Motor neuron (in vitro differentiated cells): ENCODE measurements around the gene FOXK2. TPM values are rescaled to one million over a fixed set of nuclear protein-coding genes. Genes with fewer than 3 reads are reported as not detected.

ENCODE experiments used
- ATAC-seq, 8 experiments: fragments of 200-7000 bp; cut with Tn5 transposase; replicated peaks in 6 of 8; 2 replicates each; pipeline ENCODE4 v1.8.0; 2021; ENCODE audit warnings: mild to moderate bottlenecking in 8 of 8, moderate library complexity in 8 of 8
- H3K27ac ChIP-seq, 2 donors: fragments of 250-450 bp; sonication (Bioruptor Pico); 2 replicates each; pipeline ENCODE4 v1.9.0; 2021; ENCODE audit warnings: antibody characterized with exemption in 2 of 2, mild to moderate bottlenecking in 2 of 2, moderate library complexity in 1 of 2
- H3K4me1 ChIP-seq, 2 donors: fragments of 250-450 bp; sonication (Bioruptor Pico); replicated peaks in 1 of 2; 2 replicates each; pipeline ENCODE4 v1.6.1; 2021; ENCODE audit warnings: antibody characterized with exemption in 2 of 2, mild to moderate bottlenecking in 2 of 2, moderate library complexity in 1 of 2
- H3K4me3 ChIP-seq, 5 donors: fragments of 250-450 bp; sonication (Bioruptor Pico); 2 replicates each; pipeline ENCODE4 v1.9.0; 2021; ENCODE audit warnings: antibody characterized with exemption in 5 of 5, mild to moderate bottlenecking in 5 of 5, moderate library complexity in 4 of 5
- WGBS, 10 experiments: fragments of 450-650 bp; shearing (Covaris generic); methylation state at CpG; one replicate each; pipeline ENCODE4 v1.0.0; 2022; 5-methylcytosine and 5-hydroxymethylcytosine counted together
- in situ Hi-C, 9 experiments: fragments of 400-800 bp; cut with MboI; loops; one replicate each; pipeline ENCODE4 v1.15.0; 2021; ENCODE audit warnings: low sequenced_read_pairs in 9 of 9, low pct_unique_long_range_greater_than_20kb in 2 of 9; ENCODE audit not compliant: unreplicated experiment in 9 of 9
- total RNA-seq, 8 experiments: library from RNA; unstranded; fragments of 300-600 nt; gene quantifications; 2 replicates each; pipeline versions ENCODE4 v1.2.3 to v1.2.4, GENCODE V29; 2022

FOXK2 gene
- total RNA-seq, 8 experiments from 2014 or later: 27.6 to 63.7 (median 39.4) TPM

DNA sequence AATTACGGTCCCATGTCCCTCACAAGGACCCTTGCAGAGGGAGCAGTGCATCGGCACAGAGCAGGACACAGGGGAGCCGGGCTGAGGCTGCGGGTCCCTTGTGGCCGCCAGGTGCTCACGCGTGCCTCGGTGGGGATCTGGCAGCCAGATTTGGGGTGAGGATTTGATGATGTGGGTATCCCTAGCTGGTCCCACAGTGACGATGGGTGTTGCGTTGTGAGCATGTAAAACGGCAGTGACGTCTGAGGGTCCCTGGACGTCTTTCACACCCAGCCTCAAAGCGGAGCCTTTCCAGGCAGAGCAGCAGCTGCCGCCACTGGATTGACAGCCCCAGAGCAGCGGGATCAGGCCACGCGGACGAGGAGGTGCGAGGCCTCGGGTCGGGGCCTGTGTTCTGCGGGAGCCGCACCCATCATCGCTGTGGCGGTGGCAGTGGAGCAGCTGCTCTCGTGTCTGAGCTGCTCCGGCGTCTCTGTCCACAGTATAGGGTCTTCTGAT, 74.1 kb downstream of the FOXK2 start:
- Histone ChIP-seq H3K4me1 (peaks cover 8 to 9% of the 10 kb centered on the region in 2 donors), H3K4me3 (peak overlapping the region; percentile 12 to 21 (median 13)), H3K27ac (peak overlapping the region; percentile 60 to 67)
- ATAC-seq: peak in 4 of 8 experiments; percentile 7 to 20 (median 16)
- 65 to 80% (median 68%) methylated on average over 1 to 7 of the region's 29 CpGs; no CpG with 5 or more reads in 7 of the 10 experiments for WGBS, 10 experiments
- in situ Hi-C loops: no loop called here

DNA sequence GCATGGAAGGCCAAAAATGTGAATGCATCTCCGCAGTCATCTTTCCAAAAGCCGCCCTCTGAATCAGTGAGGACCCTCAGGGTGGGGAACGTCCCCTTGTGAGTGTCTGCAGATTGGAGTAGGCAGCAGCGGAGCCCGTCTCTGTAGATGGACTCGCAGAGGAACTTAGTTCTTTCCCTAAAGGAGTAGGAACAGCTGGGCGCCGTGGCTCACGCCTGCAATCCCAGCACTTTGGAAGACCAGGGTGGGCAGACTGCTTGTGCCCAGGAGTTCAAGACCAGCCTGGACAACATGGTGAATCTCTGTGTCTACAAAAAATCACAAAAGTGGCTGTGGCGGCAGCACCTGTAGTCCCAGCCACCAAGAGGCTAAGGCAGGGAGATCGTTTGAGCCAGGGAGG, 75.0 kb downstream of the FOXK2 start:
- ATAC-seq: no peak
- in situ Hi-C loops: no loop called here
- WGBS, 10 experiments: 80 to 100% (median 96%) methylated on average over 1 to 9 of the region's 11 CpGs; no CpG with 5 or more reads in 3 of the 10 experiments

DNA sequence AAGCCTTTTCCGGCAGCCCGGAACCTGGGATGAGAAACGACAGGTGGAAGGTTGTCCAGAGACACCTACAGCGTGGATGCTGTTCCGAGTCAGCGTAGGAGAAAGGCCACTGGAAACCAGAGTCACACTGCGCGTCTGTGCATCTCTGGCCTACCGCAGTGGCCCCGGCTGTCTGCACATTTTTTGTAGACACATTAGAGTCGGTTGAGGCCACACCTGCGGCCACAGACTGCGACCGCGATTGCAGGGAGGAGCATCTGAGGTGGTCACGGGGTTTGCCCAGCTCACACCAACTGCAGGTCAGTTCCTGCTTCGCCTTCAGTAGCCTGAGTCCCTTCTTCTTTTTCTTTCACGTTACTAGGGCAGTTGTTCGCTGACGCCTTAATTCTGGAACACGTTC, 76.4 kb downstream of the FOXK2 start:
- no peak overlapping the region for H3K4me3 ChIP-seq
- WGBS, 10 experiments: 90% methylated on average over 4 to 8 of the region's 21 CpGs; no CpG with 5 or more reads in 7 of the 10 experiments
- peaks cover 8 to 9% of the 10 kb centered on the region in 2 donors for H3K4me1 ChIP-seq
- no peak overlapping the region for H3K27ac ChIP-seq
- in situ Hi-C loops: no loop called here
- ATAC-seq: no peak

More for the DNA sequence above, 75.0 kb downstream of the FOXK2 start:
- Histone ChIP-seq H3K4me3 (no peak overlapping the region), H3K4me1 (peaks cover 8 to 9% of the 10 kb centered on the region in 2 donors), H3K27ac (no peak overlapping the region)

DNA sequence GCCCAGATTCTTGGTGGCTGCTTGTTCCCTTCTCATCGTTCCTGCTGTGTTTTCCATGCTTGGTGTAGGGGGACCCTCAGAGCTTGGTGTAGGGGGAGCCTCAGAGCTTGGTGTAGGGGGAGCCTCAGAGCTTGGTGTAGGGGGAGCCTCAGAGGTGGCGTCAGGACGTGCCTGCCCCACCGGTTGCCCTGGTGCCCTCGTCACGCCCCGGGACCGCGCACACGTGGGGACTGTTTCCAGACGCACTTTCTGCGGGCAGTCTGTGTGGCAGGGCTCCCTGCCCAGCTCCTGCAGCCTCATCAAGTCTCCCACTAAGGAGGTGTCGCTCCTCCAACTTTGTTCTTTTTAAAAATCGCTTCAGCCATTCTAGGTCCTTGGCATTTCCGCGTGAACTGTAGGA, 76.8 kb downstream of the FOXK2 start:
- Histone ChIP-seq H3K4me3 (no peak overlapping the region), H3K27ac (no peak overlapping the region), H3K4me1 (peaks cover 8 to 9% of the 10 kb centered on the region in 2 donors)
- WGBS, 10 experiments: 80 to 96% (median 83%) methylated on average over 1 to 10 of the region's 16 CpGs; no CpG with 5 or more reads in 5 of the 10 experiments
- in situ Hi-C loops: no loop called here
- ATAC-seq: no peak

DNA sequence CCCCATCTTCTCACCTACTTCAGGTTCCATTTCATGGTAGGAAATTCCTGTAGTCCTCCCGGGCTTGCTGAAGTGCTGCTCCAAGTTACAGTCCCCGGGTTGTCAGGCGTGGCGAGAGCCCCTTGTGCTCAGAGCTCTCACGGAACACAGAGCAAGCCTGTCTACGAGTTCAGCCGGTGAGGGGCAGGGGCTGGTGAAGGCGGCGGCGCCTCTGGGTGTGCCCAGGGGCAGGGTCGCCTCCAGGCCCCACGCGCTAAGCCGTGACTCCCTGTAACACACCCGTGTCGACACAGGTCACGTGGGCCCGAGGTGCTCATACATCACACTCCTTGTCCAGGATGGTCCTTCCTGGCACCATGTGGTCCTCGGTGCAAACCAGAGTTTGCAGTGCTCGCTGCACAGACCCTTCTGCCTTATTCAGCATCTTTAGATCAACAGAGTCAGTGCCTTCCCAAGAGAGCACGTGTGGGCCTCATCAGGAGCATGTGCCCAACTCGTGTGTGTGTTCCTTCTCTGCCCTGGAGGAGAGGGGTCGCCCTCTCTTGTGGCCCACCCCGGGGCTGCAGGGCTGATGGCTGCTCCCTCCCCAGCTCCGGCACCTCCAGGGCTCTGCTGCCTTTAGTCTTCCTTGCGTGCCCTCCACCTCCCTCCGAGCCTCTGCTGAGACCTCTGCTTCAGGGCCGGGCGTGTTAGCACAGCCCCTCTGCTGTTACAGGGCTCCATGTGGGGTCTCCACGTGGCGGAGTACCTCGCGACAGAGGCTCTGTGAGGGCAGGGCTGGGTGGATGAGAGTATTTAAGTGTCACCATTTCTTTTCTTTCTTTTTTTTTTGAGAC, 77.5 kb downstream of the FOXK2 start:
- in situ Hi-C loops: no loop called here
- H3K4me3 ChIP-seq: no peak overlapping the region
- no peak overlapping the region for H3K27ac ChIP-seq
- WGBS, 10 experiments: 30 to 100% (median 97%) methylated on average over 2 to 11 of the region's 33 CpGs; no CpG with 5 or more reads in 4 of the 10 experiments
- peaks cover 8 to 9% of the 10 kb centered on the region in 2 donors for H3K4me1 ChIP-seq
- ATAC-seq: no peak

DNA sequence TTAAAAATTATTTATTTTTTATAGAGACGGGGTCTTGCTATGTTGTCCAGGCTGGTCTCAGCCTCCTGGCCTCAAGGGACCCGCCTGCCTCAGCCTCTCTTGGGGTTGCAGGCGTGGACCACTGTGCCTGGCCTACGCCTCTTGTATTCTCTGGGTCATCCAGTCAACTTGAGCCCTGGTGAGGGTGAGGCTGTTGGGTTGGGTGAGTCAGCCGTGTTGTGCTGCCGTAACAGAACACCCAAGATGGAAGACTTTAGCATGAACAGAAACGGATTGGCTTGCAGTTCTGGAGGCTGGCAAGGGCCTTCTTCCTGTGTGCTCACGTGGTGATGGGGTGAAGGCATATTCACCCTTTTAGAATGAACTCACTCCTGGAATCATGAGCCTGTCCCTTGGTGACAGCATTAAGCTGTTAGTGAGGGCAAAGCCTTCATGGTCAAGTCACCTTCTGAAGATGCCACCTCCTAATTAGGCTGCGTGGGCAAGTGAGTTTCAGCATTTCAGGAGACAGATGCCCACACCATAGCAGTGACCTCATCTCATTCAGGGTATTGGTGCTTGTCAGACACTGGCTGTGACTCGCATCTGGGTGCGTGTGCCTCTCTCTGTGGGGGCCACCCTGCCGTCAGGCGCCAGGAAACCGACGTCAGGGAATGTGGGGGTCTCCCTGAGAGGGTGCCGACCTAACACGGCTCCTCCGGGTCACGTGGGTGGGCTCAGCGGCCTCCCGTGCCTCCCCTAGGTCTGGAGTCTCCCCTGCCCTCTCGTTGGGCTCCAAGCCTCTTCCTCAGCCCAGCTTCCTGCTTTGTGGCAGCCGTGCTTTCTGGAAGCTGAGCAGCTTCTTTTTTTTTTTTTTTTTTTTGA, 79.0 kb downstream of the FOXK2 start:
- Histone ChIP-seq H3K27ac (no peak overlapping the region), H3K4me1 (peaks cover 4 to 6% of the 10 kb centered on the region in 2 donors), H3K4me3 (no peak overlapping the region)
- peak in 2 of 8 experiments; percentile 59 to 88 for ATAC-seq
- 56 to 100% (median 92%) methylated on average over 1 to 16 of the region's 23 CpGs; no CpG with 5 or more reads in 1 of the 10 experiments for WGBS, 10 experiments
- in situ Hi-C loops: no loop called here

DNA sequence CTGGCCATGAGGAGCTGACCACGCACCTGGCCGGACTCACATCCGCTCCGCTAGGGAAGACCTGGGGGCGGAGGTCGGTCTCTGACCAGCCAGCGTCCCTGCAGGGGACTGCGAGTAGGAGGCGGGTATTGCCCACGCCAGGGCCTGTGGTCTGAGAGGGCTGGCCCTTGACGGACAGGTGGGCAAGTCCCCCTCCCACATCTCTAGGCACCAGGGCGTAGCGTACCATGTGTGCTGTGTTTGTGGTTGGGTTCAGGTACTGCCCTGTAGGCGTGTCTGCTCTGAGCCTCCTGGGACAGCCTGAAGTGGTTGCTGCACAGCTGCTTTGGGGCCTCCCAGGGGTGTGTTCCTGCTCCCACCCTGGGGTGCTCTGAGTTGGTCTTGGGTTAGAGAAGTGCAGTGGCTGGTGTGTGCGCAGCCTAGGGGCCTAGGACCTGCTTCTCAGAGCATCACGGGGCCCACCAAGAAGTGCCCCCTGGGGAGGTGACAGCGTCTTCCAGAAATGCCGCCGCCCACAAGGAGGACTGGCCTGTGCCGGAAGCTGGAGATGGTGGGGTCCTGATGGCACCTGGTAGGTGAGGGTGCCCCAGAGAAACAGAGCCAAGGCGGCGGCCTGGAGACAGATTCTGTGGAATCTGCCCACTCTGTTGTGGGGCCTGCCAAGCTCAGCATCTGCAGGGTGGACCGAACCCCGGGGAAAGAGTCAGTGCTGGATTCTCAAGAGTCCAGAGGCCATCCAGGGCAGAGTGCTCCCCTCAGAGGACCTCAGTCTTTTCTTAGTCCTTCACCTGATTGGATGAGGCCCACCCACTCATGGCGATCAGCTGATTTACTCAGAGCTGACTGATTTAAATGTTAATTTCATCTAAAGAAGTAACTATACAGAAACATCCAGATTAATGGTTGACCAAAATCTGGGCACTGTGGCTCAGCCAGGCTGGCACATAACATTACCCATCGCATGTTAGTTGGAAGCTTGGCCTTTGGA, 80.4 kb downstream of the FOXK2 start:
- H3K4me3 ChIP-seq: no peak overlapping the region
- no peaks in the 10 kb centered on the region for H3K4me1 ChIP-seq
- in situ Hi-C loops: no loop called here
- peak in 4 of 8 experiments; percentile 2 to 19 (median 6) for ATAC-seq
- H3K27ac ChIP-seq: no peak overlapping the region
- 77 to 100% (median 95%) methylated on average over 1 to 14 of the region's 26 CpGs; no CpG with 5 or more reads in 3 of the 10 experiments for WGBS, 10 experiments

DNA sequence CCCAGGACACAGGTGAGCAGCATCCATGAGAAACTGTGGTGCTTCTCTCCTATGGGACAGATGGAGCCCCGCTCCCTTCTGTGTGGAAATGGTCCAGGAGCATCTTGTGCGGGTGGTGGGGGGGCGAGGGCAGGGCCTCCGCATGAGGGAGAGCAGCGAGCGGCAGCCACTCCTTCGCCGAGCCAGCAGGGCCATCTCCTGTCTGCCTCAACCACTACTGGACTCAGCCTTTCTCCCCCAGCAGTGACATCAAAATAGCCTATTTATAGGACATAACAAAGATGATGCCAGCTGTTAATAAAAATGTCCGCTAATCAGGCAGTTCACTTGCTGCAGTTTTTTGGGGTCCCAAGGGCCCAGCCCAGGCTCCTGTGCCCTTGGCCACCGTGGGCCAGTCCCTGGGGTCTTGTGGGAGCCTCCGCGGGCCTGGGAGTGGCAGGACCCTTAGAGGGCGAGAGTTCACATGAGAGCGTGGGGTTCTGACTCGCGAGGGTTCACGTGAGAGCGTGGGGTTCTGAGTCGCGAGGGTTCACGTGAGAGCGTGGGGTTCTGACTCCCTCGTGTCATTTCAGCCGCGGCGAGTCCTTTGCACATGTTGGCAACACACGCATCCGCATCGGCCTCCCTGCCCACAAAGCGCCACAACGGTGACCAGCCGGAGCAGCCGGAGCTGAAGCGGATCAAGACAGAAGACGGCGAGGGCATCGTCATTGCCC, 81.4 kb downstream of the FOXK2 start:
- ATAC-seq: no peak
- no peaks in the 10 kb centered on the region for H3K4me1 ChIP-seq
- H3K4me3 ChIP-seq: no peak overlapping the region
- 89 to 100% (median 94%) methylated on average over 1 to 7 of the region's 37 CpGs; no CpG with 5 or more reads in 4 of the 10 experiments for WGBS, 10 experiments
- no peak overlapping the region for H3K27ac ChIP-seq
- in situ Hi-C loops: no loop called here

DNA sequence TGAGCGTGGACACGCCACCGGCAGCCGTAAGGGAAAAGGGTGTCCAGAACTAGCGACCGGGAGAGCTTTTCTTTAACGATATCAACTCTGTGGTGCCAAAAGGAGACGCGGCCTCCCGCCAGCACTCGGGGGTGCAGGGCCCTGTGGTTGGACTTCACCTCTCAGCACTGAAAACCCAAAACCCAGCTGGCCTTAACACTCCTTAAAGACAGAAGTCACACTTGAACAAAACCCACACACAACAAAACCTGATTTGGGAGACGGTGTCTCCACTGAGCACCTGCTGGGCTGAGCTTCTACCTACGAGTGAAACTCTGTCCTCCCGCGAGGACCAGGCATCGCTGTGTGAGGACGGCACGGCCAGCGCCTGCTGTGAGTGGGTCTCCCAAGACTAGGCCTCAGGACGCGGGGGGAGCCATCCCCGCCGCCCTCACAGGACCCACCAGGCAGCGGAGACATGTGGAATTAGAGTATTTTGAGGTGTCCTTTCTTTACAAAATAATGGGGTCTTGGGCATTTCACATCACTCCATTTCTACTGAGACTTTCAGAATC, 82.0 kb downstream of the FOXK2 start:
- Histone ChIP-seq H3K4me1 (no peaks in the 10 kb centered on the region), H3K4me3 (no peak overlapping the region), H3K27ac (no peak overlapping the region)
- 60 to 100% (median 95%) methylated on average over 2 to 9 of the region's 24 CpGs; no CpG with 5 or more reads in 5 of the 10 experiments for WGBS, 10 experiments
- in situ Hi-C loops: no loop called here
- no peak for ATAC-seq

DNA sequence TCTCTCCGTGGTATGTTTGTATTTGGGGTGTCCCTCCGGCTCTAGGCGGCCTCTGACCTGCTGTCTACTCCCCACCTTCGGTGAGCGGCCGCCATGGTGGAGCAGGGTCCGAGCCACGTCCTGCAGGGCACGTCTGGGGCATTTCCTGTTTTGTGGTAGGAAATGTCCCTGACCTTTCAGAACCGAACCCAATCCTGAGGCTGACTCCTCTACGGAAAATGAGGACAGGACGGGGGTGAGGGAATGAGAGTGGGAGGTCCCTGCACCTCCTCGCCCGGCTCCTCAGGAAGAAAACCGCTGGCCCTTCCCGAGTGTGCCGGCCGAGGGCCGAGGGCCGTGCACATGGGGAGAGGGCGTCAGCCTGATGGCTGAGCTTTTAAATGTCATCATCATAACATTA, 83.0 kb downstream of the FOXK2 start:
- Histone ChIP-seq H3K27ac (no peak overlapping the region), H3K4me1 (no peaks in the 10 kb centered on the region), H3K4me3 (no peak overlapping the region)
- in situ Hi-C loops: no loop called here
- 80 to 100% (median 87%) methylated on average over 1 to 12 of the region's 21 CpGs; no CpG with 5 or more reads in 5 of the 10 experiments for WGBS, 10 experiments
- ATAC-seq: no peak

DNA sequence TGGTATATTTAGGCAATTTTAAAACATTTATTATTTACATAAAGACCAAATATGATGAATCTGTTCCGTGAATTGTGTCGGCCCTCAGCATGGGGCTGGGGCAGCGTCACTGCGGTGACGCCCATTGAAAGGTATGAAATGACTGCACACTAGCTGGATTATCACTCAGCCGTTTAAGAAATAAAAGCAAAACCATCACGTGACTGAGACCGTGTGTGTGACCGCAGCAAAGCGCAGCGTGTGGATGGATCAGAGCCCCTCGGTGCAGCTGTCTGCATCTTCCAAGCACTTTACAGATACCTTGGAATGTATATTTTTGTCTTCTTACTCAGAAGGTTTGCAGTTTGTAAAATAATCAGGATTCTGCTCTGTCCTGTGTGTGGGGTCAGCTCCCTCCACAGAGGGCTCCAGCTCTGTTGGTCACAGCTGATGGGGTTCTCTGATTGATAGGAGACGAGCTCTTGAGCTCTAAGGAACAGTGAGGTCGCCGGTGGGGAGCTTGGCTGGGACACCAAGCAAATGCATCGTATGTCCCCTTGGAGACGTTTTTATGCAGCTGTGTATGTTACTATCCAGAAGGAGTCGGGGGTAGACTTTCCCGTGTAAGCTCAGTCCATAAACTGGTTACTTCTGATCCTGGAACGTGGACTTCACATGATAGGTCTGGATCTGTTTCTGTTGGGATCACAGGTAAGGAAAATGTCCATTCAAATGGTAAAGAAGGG, 83.6 kb downstream of the FOXK2 start:
- no peak overlapping the region for H3K4me3 ChIP-seq
- no peak for ATAC-seq
- WGBS, 10 experiments: 80 to 100% (median 84%) methylated on average over 1 to 15 of the region's 20 CpGs
- no peak overlapping the region for H3K27ac ChIP-seq
- in situ Hi-C loops: no loop called here
- no peaks in the 10 kb centered on the region for H3K4me1 ChIP-seq
